Kidney capillary endothelial cell (primary cell): ENCODE data around the gene CLMP.
"Not testable (repeated sequence)": the region's sequence is repeated elsewhere in the genome, so short reads cannot be mapped to it uniquely, and the experiment has no call there.

Source experiments
- DNase-seq: peaks from one replicate; pipeline ENCODE4 v3.0.0-alpha.2; 2018; ENCODE audit warnings: low spot score

Gene CLMP

GRCh38 chr11:123132881-123133280, 62.2 kb downstream of the CLMP start:
- DNase-seq: no peak

GRCh38 chr11:123132034-123132766, 62.8 kb downstream of the CLMP start:
- peak; percentile 80 for DNase-seq

DNA sequence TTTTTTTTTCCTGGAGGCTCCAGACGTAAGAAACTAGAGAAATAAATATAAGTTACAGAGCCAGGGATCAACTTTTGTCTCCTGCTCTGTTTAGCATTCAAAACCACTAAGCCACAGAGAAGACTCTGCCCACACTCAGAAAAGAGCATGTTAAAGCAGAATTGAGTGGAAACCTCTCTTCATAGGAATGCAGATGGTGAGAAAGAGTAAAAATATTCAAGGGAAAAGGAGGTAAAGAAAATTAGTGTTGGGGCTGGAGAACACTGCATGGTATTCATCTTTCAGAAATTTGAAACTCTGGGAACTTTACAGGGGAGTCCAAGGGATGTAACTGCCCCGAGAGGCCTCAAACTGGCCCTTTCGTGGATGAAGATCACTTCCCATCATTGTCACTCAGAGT, 65.1 kb downstream of the CLMP start:
- no peak for DNase-seq

- no peak for DNase-seq
These were observed 69.9 kb downstream of the CLMP start for GRCh38 chr11:123125169-123125568.

- DNase-seq: no peak
These were observed 72.2 kb downstream of the CLMP start for GRCh38 chr11:123122852-123123251.

GRCh38 chr11:123122341-123122740, 72.7 kb downstream of the CLMP start:
- no peak for DNase-seq

GRCh38 chr11:123116486-123116885, 78.6 kb downstream of the CLMP start:
- no peak for DNase-seq

DNA sequence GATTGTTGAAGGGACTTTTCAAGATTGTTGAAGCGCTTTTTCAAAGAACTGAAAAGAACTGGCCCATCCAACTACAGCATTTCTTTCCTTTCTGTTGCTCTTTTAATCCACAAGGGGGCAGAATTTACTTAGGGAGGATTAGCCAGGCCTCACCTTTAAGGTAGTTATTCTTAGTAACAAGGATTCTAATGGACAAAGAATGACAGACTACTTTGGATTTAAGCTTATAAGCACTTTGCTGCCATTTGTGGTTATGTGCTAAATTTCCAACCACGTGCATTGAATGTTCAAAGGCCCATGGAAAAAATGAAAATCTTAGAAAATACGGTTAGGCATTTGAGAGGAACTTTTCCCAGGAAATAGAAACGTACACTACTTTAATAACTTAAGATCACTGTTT, 83.6 kb downstream of the CLMP start:
- DNase-seq: peak; percentile 56

- DNase-seq: no peak
These were observed 84.7 kb downstream of the CLMP start for GRCh38 chr11:123110397-123110796.

DNA sequence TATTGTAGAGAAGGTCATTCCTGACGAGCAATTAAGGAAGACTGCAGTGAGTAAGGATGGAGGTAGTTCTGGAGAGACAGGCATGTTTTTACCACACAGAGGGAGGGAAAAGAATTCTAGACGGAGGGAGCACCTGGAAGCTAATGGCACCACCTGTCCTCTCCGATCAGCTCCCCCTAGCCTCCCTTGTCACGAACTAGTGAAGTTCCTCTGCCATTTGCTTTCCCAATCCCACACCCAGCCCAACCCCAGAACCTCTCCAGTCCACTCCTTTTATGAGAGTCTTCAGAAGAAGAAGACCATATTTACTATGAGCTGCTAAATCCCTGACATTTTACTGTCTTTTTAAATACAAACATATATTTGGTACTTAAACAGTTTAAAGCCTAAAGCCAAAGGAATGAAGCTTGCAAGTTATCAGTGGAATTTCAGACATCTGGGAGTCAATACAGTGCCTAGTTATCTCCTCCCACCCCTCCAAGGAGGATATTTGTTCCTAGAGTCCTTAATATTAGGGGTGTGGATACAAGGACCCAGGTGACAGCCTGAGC, 87.0 kb downstream of the CLMP start:
- no peak for DNase-seq

GRCh38 chr11:123104697-123105096, 90.4 kb downstream of the CLMP start:
- no peak for DNase-seq

- peak; percentile 70 for DNase-seq
These were observed 91.6 kb downstream of the CLMP start for GRCh38 chr11:123103326-123103980.

GRCh38 chr11:123100379-123101085, 94.5 kb downstream of the CLMP start:
- DNase-seq: no peak

DNA sequence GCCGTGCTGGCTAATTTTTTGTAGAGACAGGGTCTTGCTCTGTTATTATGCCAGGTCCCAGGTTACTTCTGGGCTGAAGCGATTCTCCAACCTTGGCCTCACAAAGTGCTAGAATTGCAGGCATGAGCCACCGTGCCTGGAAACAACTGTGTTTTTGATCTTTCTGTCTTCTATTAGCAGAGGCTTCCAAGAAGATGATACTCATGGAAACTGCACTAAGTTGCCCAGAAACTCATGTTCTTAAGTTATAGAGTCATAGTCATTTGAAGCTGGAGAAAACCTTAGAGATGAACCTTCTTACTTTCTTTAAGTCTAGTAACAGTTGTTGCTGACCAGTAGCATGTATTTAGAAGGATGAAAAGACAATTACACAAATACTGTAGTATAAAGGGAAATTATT, 96.1 kb downstream of the CLMP start:
- no peak for DNase-seq

GRCh38 chr11:123093739-123094138, 101.3 kb downstream of the CLMP start:
- DNase-seq: no peak

GRCh38 chr11:123091506-123091905, 103.5 kb downstream of the CLMP start:
- DNase-seq: no peak

DNA sequence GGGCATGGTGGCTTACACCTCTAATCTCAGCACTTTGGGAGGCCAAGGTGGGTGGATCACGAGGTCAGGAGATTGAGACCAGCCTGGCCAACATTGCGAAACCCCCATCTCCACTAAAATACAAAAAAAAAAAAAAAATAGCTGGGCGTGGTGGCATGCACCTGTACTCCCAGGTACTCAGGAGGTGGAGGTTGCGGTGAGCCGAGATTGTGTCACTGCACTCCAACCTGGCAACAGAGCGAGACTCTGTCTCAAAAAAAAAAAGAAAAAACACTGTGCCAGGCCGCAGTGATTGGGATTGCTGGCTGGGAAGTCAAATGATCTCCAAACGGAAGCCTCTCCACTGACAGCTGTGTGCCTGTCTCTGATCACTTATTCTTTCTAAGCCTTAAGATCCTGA, 104.9 kb downstream of the CLMP start:
- not testable (repeated sequence) for DNase-seq

DNA sequence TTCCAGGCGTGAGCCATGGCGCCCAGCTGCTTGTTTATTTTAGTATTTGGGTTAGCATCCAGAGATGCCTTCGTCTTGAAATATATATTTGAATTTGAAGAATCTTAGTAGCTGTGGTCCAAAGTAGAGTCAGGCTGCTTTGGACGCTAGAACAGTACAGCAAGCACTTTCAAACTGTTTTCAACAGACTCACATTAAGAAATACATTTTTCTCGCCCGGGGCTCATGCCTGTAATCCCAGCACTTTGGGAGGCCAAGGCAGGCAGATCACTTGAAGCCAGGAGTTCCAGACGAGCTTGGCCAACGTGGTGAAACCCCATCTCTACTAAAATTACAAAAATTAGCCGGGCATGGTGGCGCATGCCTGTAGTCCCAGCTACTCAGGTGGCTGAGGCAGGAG, 106.2 kb downstream of the CLMP start:
- not testable (repeated sequence) for DNase-seq

DNA sequence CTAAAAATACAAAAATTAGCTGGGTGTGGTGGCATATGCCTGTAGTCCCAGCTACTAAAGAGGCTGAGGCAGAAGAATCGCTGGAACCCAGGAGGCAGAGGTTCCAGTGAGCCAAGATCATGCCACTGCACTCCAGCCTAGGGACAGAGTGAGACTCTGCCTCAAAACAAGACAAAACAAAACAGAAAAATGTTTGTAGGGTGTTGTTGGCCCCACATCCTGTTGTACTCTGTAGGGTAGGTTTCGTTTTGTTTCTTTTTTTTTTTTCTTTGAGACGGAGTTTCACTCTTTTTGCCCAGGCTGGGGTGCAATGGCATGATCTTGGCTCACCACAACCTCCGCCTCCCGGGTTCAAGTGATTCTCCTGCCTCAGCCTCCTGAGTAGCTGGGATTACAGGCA, 107.4 kb downstream of the CLMP start:
- DNase-seq: not testable (repeated sequence)

- DNase-seq: no peak
These were observed 108.7 kb downstream of the CLMP start for GRCh38 chr11:123086305-123086704.

DNA sequence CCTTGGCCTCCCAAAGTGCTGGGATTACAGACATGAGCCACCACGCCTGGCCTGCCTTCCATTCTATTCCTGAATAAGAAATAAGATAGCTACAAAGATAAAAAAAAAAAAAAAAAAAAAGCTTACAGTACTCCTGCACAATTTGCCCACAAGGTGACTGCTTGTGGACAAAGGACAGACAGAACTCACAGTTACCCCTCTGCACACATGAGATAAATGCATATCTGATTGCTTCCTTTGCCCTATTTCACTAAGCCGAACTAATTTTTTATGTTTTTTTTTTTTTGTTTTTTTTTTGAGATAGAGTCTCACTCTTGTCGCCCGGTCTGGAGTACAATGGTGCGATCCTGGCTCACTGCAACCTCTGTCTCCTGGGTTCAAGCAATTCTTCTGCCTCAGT, 109.6 kb downstream of the CLMP start:
- no peak for DNase-seq

DNA sequence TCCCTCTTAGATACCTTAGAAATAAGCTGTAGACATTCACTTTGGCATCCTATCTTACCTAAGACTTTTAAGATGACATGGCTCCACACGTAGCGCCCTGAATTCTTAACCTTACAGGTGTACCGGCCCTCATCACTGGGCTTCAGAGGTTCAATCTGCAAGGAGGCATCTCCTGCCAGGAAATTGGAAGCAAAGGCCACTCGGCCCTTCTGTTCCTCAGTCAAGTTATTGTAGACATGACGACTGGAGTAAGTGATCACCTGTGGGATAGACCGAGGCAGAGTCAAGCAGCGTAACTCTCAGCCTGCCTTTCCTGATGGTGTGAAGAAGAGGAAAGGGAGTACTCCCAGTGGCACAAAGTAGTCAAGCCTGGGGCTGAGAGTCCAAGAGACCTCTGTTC, 110.6 kb downstream of the CLMP start:
- DNase-seq: no peak

DNA sequence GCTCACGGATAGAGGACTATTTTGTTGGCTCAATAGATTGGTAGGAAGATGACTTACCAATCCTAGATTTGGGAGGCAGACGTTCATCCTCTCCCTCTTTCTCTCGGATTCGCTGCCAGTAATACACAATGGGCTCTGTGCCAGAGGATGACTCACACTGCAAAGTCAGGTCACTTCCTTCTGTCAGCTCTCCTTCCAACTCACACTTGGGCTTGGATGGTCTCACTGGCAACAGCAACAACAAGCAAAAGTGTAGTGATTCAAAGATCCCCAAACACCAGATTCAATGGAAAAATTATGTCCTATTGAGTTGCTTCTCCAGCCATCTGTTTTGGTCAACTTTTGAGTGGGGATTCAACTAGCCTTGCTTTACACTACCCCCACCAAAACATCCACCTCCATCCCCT, 111.4 kb downstream of the CLMP start:
- DNase-seq: peak; percentile 96
